GM06990 (cell line): ENCODE results near the gene CYP11A1.

Experiments used
- DNase-seq: peaks from one replicate; pipeline ENCODE4 v3.0.0-alpha.2; 2011; ENCODE audit not compliant: insufficient read length; ENCODE audit errors: extremely low read depth
- H3K27me3 ChIP-seq: replicated peaks from 2 replicates; pipeline ENCODE4 v1.6.0; 2011; ENCODE audit warnings: low read length; ENCODE audit not compliant: control insufficient read depth, insufficient read depth
- H3K36me3 ChIP-seq: 2 replicates; pipeline ENCODE4 v1.5.1; 2011; ENCODE audit warnings: low read length; ENCODE audit not compliant: control insufficient read depth, insufficient read depth
- H3K4me3 ChIP-seq: replicated peaks from 2 replicates; pipeline ENCODE4 v1.5.1; 2011; ENCODE audit warnings: low read depth, mild to moderate bottlenecking, control low read depth, low read length
- TF ChIP-seq, protein P1 (sequence below): IDR thresholded peaks from 2 replicates; pipeline ENCODE4 v1.5.1; 2011; ENCODE audit warnings: low read length, control low read depth, mild to moderate bottlenecking, inconsistent platforms; ENCODE audit not compliant: insufficient read depth, poor library complexity, severe bottlenecking

The CYP11A1 gene

DNA sequence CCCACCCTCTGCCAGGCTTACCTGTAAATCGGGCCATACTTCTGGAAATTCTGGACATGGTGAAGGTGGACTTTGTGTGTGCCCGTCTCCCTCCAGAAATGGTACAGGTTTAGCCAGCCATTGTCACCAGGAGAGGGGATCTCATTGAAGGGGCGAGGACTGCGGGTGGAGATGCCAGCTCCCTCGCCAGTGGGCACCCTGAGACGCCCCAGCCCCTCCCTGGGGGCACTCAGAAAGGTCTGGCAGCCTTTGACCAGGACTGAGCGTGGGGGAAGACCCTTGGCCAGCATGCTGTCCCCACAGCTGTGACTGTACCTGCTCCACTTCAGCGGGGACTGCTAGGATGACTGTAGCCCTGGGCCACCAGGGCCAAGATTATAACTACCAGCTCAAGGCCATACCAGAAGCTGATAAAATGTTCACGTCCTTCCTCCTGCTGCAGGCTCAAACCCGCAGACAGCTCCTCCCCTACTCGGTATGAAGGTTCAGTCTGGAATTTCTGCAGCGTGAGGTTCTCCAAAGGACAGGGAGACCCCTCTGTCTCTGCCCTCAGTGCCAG is at the start of gene CYP11A1:
TSS of gene CYP11A1 (minus strand) at position 351 of the 559 bp plus-strand sequence. CDS start at position 290, 61 bp downstream.
- Histone ChIP-seq H3K27me3 (no peaks in the 10 kb centered on the region; the same call in 1 of the 2 replicates), H3K4me3 (no peak within 1 kb of the TSS), H3K36me3 (no peaks in the 10 kb centered on the region)
- DNase-seq, result no peak
- TF ChIP-seq, protein P1, sequence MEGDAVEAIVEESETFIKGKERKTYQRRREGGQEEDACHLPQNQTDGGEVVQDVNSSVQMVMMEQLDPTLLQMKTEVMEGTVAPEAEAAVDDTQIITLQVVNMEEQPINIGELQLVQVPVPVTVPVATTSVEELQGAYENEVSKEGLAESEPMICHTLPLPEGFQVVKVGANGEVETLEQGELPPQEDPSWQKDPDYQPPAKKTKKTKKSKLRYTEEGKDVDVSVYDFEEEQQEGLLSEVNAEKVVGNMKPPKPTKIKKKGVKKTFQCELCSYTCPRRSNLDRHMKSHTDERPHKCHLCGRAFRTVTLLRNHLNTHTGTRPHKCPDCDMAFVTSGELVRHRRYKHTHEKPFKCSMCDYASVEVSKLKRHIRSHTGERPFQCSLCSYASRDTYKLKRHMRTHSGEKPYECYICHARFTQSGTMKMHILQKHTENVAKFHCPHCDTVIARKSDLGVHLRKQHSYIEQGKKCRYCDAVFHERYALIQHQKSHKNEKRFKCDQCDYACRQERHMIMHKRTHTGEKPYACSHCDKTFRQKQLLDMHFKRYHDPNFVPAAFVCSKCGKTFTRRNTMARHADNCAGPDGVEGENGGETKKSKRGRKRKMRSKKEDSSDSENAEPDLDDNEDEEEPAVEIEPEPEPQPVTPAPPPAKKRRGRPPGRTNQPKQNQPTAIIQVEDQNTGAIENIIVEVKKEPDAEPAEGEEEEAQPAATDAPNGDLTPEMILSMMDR, result no peak

- TF ChIP-seq, protein P1, result no peak
- DNase-seq, result no peak
- H3K36me3 ChIP-seq, result peaks cover 81% of the 10 kb centered on the region
These were observed 49.8 kb upstream of the CYP11A1 start for GRCh38 chr15:74417225-74417624.

DNA sequence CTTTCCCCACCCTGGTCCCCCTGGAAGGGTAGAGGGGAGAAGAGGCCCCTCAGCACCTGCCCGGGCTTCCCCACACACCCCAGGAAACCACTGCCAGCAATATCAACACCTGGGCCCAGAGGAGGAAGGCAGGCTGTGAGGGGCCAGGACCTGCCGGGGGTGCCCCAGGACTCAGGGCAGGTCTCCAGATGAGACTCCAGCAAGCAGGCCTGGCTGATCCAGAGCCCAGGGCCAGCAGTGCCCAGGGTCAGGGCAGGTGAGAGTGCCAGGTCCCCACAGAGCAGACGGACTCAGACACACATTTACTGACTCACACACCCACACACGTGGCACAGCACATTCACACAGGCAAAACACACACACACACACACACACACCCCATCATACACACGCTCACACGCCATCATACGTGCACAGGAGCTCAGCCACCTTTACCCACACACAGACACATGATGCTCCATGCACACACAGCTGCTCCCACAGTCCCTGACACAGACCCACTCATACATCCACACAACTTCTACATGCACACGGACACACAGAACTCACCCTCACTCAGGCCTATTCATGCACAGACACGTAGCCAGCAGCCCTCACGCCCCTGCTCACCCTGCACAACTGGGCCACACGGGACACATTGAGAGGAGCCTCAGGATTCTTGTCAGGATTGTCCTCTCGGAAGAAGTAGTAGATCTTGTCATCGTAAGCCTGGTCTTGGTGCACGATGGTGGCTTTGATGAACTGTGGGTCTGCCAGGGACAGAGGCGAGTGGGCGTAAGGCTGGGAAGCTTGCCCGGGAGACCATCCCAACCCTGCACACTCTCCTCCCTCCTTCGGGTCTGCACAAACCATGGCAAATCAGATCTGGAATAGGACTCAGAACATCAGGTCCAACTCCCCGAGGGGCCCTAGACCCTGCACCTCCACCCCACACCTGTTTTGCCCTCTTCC is 48.8 kb upstream of the CYP11A1 start:
- TF ChIP-seq, protein P1, result no peak
- H3K4me3 ChIP-seq, result no peak overlapping the region
- H3K27me3 ChIP-seq, result no peaks in the 10 kb centered on the region
- H3K36me3 ChIP-seq, result peaks cover 81% of the 10 kb centered on the region
- DNase-seq, result no peak

More at GRCh38 chr15:74417225-74417624, 49.8 kb upstream of the CYP11A1 start:
- Histone ChIP-seq H3K4me3 (no peak overlapping the region), H3K27me3 (no peaks in the 10 kb centered on the region)

DNA sequence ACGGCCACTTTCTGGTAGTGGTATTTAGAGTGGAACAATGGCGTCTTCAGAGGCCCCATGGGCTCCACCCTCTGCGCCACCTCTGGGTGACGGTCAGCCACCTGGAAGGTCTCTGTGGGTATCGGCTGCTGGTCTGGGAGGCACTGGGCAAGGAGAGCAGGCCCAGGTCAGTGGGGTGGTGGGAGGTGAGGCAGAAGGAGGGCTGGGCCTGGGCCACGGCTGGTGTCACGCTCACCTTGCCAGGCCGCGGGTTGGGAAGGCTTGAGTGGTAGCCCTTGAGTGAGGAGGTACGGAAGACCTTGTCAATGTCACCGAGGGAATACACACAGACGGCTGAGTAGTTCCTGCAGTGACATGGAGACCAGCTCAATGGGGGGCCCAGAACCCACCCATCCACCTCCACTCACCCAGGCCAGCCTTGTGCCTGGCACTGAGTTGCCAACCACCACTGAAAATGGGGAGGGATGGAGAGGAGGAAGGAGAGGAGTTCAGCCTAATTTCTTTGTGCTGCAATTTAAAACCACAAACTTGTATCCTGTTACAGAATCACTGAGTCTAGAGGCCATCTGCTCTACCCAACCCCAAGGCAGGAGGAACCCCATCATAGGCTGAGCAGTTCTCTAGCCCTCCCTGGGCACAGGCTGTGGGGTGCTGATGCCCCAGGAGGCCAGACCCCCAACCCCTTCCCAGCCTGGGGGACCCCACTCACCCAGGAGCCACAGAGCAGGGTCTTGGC is 47.3 kb upstream of the CYP11A1 start:
- Histone ChIP-seq H3K36me3 (peaks cover 90% of the 10 kb centered on the region), H3K27me3 (no peaks in the 10 kb centered on the region), H3K4me3 (no peak overlapping the region)
- no peak for DNase-seq
- TF ChIP-seq, protein P1, result no peak

DNA sequence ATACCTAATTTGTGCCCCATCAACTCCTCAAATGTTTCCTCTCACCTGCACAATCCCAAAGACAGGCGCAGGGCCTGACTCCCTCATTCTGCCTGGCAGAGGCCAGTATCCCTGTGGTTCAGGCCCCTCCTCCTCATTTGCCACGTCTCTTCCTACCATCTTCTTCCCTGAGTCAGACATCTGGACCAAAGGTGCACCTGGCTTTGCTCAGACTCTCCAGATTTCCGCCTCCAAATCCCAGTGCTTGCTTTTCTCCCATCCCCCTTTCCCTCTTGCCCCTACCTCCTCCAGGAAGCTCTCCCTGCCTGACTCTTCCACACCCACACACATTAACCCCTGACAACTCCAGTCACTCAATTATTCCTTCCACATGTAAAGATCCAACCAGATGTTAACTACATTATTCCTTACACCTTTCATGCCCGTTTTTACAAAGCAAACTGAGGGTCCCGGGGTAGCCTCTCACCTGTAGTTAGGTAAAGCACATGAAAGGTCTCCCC is 46.7 kb upstream of the CYP11A1 start:
- TF ChIP-seq, protein P1, result no peak
- Histone ChIP-seq H3K36me3 (peaks cover 89% of the 10 kb centered on the region), H3K27me3 (no peaks in the 10 kb centered on the region), H3K4me3 (no peak overlapping the region)
- no peak for DNase-seq
